ENCODE measurements around the gene RASAL1.

DNA sequence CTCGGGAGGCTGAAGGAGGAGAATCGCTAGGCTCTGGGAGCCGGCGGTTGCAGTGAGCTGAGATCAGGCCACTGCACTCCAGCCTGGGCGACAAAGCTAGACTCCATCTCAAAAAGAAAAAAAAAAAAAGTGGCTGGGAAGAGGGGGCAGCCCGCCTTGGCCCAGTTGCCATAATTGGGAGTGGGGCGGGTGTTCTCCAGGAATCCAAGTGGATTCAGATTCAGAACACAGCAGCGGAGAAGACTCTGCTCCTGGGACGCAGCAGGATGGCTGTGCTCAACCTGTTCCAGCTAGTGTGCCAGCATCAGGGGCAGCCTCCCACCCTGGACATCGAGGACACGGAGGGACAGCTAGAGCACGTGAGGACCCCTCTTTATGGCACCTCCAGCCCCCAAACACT, 19.5 kb upstream of the RASAL1 start:
- TF ChIP-seq CTCF (conservative IDR thresholded peaks at IDR 0.05; ENCODE audit: low read depth in 2 of 2): no peak
- no peak for TF ChIP-seq EZH2phosphoT487 (IDR thresholded peaks at IDR 0.05; ENCODE audit: unreplicated experiment)
- TF ChIP-seq EZH2 (IDR thresholded peaks at IDR 0.05; ENCODE audit: low read depth, unreplicated experiment): no peak
- no peak for TF ChIP-seq CREB1 (CRISPR knock-in tag; IDR thresholded peaks at IDR 0.05; ENCODE audit: low read depth)
- TF ChIP-seq POLR2AphosphoS5 (IDR thresholded peaks at IDR 0.05; ENCODE audit: low read depth): no peak
- no peak for TF ChIP-seq REST (IDR thresholded peaks at IDR 0.05; ENCODE audit: unreplicated experiment)
- TF ChIP-seq STAT1 (IDR thresholded peaks at IDR 0.05; ENCODE audit: unreplicated experiment): no peak

All from GM23338 (cell line).